B cell (primary cell): ENCODE results near the gene TRIM72. TPM values are rescaled to one million over a fixed set of nuclear protein-coding genes. Genes with fewer than 3 reads are reported as not detected.

Experiments
- ATAC-seq: fragments of 200-7000 bp; cut with Tn5 transposase; one replicate; pipeline ENCODE4 v1.10.0; 2021; ENCODE audit warnings: low read depth, mild to moderate bottlenecking, moderate number of reproducible peaks, moderate library complexity
- CTCF ChIA-PET: fragments of 350-600 bp; sonication (Branson Sonifier 250); formaldehyde crosslinking; loops from one replicate; lab custom pipeline; 2021; ENCODE audit warnings: antibody characterized with exemption, inconsistent platforms; lab: Charles Lee
- POLR2A ChIA-PET: fragments of 350-600 bp; sonication (Branson Sonifier 250); formaldehyde crosslinking; loops from one replicate; lab custom pipeline; 2021; ENCODE audit warnings: antibody characterized with exemption; lab: Charles Lee
- DNase-seq: peaks from one replicate; pipeline ENCODE4 v3.0.0; 2013
- H2AFZ ChIP-seq: 2 replicates; pipeline ENCODE4 v1.6.1; 2012; ENCODE audit warnings: mild to moderate bottlenecking, low read depth, low read length; ENCODE audit not compliant: insufficient read depth, poor library complexity, severe bottlenecking
- H3K27ac ChIP-seq, 2 donors: 1 replicate in 1 of 2; 2 replicates in 1 of 2; pipeline ENCODE4 v1.5.1; 2012 to 2013; ENCODE audit warnings: low read length in 2 of 2, mild to moderate bottlenecking in 2 of 2, moderate library complexity in 1 of 2
- H3K27me3 ChIP-seq, 4 experiments: fragments of 200-600 bp in 1 of 4; sonication (generic) in 1 of 4; replicated peaks in 1 of 4; 1 replicate in 2 of 4; 2 replicates in 2 of 4; pipeline versions ENCODE4 v1.6.1 to v1.7.0; 2013 to 2016; ENCODE audit warnings: low read length in 3 of 4, mild to moderate bottlenecking in 2 of 4, mixed read lengths in 1 of 4, moderate library complexity in 1 of 4; ENCODE audit not compliant: insufficient read depth in 4 of 4, control insufficient read depth in 3 of 4; ENCODE audit errors: control extremely low read depth in 1 of 4
- H3K36me3 ChIP-seq, 2 experiments: replicated peaks in 1 of 2; 1 replicate in 1 of 2; 2 replicates in 1 of 2; pipeline versions ENCODE4 v1.6.1 to v1.7.1; 2013; ENCODE audit warnings: low read length in 1 of 2; ENCODE audit not compliant: insufficient read depth in 2 of 2, control insufficient read depth in 1 of 2; ENCODE audit errors: control extremely low read depth in 1 of 2, extremely low read depth in 1 of 2
- H3K4me1 ChIP-seq, 2 donors: fragments of 200-600 bp in 1 of 2; sonication (generic) in 1 of 2; 1 replicate in 1 of 2; 2 replicates in 1 of 2; pipeline versions ENCODE4 v1.5.1 to v1.6.1; 2013 to 2017; ENCODE audit warnings: low read length in 2 of 2; ENCODE audit not compliant: control insufficient read depth in 2 of 2, insufficient read depth in 2 of 2
- H3K4me2 ChIP-seq: replicated peaks from 2 replicates; pipeline ENCODE3; 2012; ENCODE audit warnings: mild to moderate bottlenecking, low read depth, low read length; ENCODE audit not compliant: poor library complexity, severe bottlenecking
- H3K4me3 ChIP-seq, 5 experiments: fragments of 200-600 bp in 1 of 5; sonication (generic) in 1 of 5; 1 replicate in 3 of 5; 2 replicates in 2 of 5; pipeline versions ENCODE4 v1.5.1 to v1.7.0; 2011 to 2016; ENCODE audit warnings: low read length in 4 of 5, mild to moderate bottlenecking in 4 of 5, low read depth in 2 of 5, control low read depth in 1 of 5, moderate library complexity in 1 of 5; ENCODE audit not compliant: insufficient read depth in 1 of 5; ENCODE audit errors: control extremely low read depth in 1 of 5, extremely low read depth in 1 of 5
- H3K79me2 ChIP-seq: fragments of 200-600 bp; sonication (generic); one replicate; pipeline ENCODE4 v1.6.0; 2016; ENCODE audit warnings: low read length; ENCODE audit not compliant: control insufficient read depth, insufficient read depth
- H3K9ac ChIP-seq: fragments of 200-600 bp; sonication (generic); 2 replicates; pipeline ENCODE4 v1.6.1; 2017; ENCODE audit warnings: mild to moderate bottlenecking, low read length, moderate library complexity
- H3K9me3 ChIP-seq, 3 donors: one replicate each; pipeline versions ENCODE4 v1.6.1 to v1.7.1; 2013; ENCODE audit warnings: low read length in 2 of 3; ENCODE audit not compliant: control insufficient read depth in 2 of 3, insufficient read depth in 1 of 3; ENCODE audit errors: control extremely low read depth in 1 of 3
- H4K20me1 ChIP-seq: 2 replicates; pipeline ENCODE4 v1.6.0; 2012; ENCODE audit warnings: mild to moderate bottlenecking, low read length; ENCODE audit not compliant: insufficient read depth, control insufficient read depth, poor library complexity, severe bottlenecking
- H3K27ac Mint-ChIP-seq: one replicate; pipeline ENCODE4 v1.8.0; 2021; ENCODE audit warnings: mixed read lengths
- H3K27me3 Mint-ChIP-seq: one replicate; pipeline ENCODE4 v1.8.0; 2021; ENCODE audit warnings: mixed read lengths
- H3K4me1 Mint-ChIP-seq: one replicate; pipeline ENCODE4 v1.8.0; 2021; ENCODE audit warnings: mixed read lengths
- H3K4me3 Mint-ChIP-seq: one replicate; pipeline ENCODE4 v1.8.0; 2021; ENCODE audit warnings: mixed read lengths
- H3K9me3 Mint-ChIP-seq: one replicate; pipeline ENCODE4 v1.8.0; 2022; ENCODE audit warnings: mixed read lengths; ENCODE audit not compliant: insufficient read depth
- WGBS: methylation state at CpG from one replicate; pipeline ENCODE4 v1.1.5; 2013; ENCODE audit warnings: missing lambda C conversion rate; ENCODE audit not compliant: insufficient coverage; 5-methylcytosine and 5-hydroxymethylcytosine counted together
- intact Hi-C: fragments of 100-400 bp; cut with micrococcal nuclease; formaldehyde crosslinking; loops from one replicate; pipeline ENCODE4 v1.10.0; 2022
- polyA minus RNA-seq: library from RNA; depleted of rRNA, polyadenylated mRNA; stranded (reverse); fragments of >200 nt; gene quantifications from 2 replicates; pipeline ENCODE4 v1.2.3, GENCODE V29; 2012
- polyA plus RNA-seq: library from polyadenylated mRNA; depleted of rRNA; stranded (reverse); fragments of >200 nt; gene quantifications from 2 replicates; pipeline ENCODE4 v1.2.3, GENCODE V29; 2012
- total RNA-seq, 2 donors: library from RNA; stranded (reverse); fragments of 120-200 nt in 1 of 2; gene quantifications; 1 replicate in 1 of 2; 2 replicates in 1 of 2; pipeline versions ENCODE4 v1.2.3 to v1.2.4, GENCODE V29; 2013 to 2022
- TF ChIP-seq, protein P1 (sequence below): fragments of 200-600 bp; IDR thresholded peaks from one replicate; pipeline ENCODE4 v1.8.0; 2022; ENCODE audit warnings: antibody characterized with exemption, mild to moderate bottlenecking

Gene TRIM72, protein sequence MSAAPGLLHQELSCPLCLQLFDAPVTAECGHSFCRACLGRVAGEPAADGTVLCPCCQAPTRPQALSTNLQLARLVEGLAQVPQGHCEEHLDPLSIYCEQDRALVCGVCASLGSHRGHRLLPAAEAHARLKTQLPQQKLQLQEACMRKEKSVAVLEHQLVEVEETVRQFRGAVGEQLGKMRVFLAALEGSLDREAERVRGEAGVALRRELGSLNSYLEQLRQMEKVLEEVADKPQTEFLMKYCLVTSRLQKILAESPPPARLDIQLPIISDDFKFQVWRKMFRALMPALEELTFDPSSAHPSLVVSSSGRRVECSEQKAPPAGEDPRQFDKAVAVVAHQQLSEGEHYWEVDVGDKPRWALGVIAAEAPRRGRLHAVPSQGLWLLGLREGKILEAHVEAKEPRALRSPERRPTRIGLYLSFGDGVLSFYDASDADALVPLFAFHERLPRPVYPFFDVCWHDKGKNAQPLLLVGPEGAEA
- 0.02 and 0.05 TPM in 2 replicates for total RNA-seq
- total RNA-seq (2013) = 1.5 TPM
- polyA plus RNA-seq = 0.03 and 0.09 TPM in 2 replicates
- under 0.01 and 0.14 TPM in 2 replicates for polyA minus RNA-seq

DNA sequence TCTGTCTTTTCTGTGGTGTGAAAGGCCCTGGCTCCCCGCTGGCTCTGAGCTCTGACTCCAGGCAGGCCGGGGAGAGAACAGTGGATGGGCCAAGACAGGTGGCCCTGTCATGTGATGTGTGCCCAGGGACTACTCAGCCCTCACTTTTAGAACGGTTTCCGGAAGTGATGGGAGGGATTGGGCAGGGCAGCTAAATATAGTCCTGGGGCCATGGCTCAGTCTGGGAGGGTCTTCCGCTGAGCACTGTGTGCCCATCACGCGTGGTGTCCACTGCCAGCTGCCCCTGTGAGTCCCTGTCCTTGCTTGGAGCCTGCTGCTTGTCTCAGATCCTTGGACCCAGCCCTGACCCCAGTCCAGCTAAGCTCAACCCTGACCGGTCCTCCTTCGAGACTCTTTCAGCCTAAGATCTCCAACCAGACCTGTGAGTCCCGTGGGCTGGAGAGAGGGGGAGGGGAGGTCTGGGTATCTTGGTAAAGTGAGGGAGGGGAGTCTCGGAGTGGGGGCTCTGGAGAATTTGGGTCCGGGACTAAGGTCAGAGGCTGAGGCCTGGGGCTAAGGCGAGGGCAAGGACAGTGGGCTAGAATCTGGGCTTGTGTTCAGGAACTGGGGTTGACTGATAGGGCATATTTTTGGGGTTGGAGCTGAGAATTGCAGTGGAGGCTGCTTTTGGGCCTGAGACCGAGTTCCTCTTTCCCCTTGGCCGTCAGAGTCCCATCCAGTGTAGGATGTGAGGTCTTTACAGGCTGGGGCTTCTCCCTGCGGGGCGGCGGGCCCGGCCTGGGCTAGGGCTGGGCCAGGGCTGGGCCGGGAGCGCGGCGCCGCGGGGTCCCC, at the start of gene TRIM72:
Gene TRIM72 (plus strand): TSS at position 243 of the 831 bp plus-strand sequence. CDS start 620 bp downstream, outside the sequence.
- Histone ChIP-seq H4K20me1 (peaks cover 5% of the 10 kb centered on the region), H3K36me3 (no peaks in the 10 kb centered on the region), H3K9me3 (peaks cover 0 to 10% (median 0%) of the 10 kb centered on the region in 3 donors), H3K27me3 (peaks cover 0 to 53% (median 26%) of the 10 kb centered on the region in 4 experiments), H3K79me2 (no peaks in the 10 kb centered on the region), H3K4me2 (peak within 1 kb of the TSS; percentile 78), H2AFZ (peak within 1 kb of the TSS; percentile 57), H3K9ac (peak within 1 kb of the TSS; percentile 53), H3K27ac (no peak within 1 kb of the TSS), H3K4me3 (peak within 1 kb of the TSS in 4 of 5 experiments; percentile 21 to 56 (median 48)), H3K4me1 (peaks cover 41 to 42% of the 10 kb centered on the region in 2 donors)
- H3K9me3 Mint-ChIP-seq = no peaks in the 10 kb centered on the region
- peaks cover 42% of the 10 kb centered on the region for H3K4me1 Mint-ChIP-seq
- H3K4me3 Mint-ChIP-seq = peak within 1 kb of the TSS; percentile 84
- WGBS = 81% methylated on average over 22 of the region's 25 CpGs
- ChIA-PET POLR2A (interaction anchor here (0.8 to 1.2 kb wide), 2 partner anchors 14 to 119 kb away, joined by 4 to 5 read pairs; no protein-coding TSS in a partner anchor), CTCF (interaction anchor here (3.9 kb wide), 1 partner anchor 13 kb away, joined by 21 read pairs; the partner anchor contains the start of gene PYCARD)
- TF ChIP-seq, protein P1, sequence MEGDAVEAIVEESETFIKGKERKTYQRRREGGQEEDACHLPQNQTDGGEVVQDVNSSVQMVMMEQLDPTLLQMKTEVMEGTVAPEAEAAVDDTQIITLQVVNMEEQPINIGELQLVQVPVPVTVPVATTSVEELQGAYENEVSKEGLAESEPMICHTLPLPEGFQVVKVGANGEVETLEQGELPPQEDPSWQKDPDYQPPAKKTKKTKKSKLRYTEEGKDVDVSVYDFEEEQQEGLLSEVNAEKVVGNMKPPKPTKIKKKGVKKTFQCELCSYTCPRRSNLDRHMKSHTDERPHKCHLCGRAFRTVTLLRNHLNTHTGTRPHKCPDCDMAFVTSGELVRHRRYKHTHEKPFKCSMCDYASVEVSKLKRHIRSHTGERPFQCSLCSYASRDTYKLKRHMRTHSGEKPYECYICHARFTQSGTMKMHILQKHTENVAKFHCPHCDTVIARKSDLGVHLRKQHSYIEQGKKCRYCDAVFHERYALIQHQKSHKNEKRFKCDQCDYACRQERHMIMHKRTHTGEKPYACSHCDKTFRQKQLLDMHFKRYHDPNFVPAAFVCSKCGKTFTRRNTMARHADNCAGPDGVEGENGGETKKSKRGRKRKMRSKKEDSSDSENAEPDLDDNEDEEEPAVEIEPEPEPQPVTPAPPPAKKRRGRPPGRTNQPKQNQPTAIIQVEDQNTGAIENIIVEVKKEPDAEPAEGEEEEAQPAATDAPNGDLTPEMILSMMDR = no peak
- intact Hi-C loops = loop anchor here (2.0 kb wide), 1 partner anchor 13 kb away; no protein-coding TSS in a partner anchor
- DNase-seq = peak; percentile 17
- ATAC-seq = no peak
- H3K27ac Mint-ChIP-seq = peak within 1 kb of the TSS; percentile 20
- peaks cover 34% of the 10 kb centered on the region for H3K27me3 Mint-ChIP-seq
